WERI-Rb-1 (cell line): ENCODE results near the gene SRGAP3.

Experiments
- DNase-seq: peaks from one replicate; pipeline ENCODE4 v3.0.0-alpha.2; 2020
- H3K27ac ChIP-seq: fragments of 250-450 bp; sonication (Bioruptor Pico); 2 replicates; pipeline ENCODE4 v1.5.1; 2020; ENCODE audit warnings: mild to moderate bottlenecking, moderate library complexity
- H3K27me3 ChIP-seq: fragments of 250-450 bp; sonication (Bioruptor Pico); 2 replicates; pipeline ENCODE4 v1.5.1; 2021; ENCODE audit warnings: mild to moderate bottlenecking, low read depth, moderate library complexity; ENCODE audit not compliant: insufficient read depth, severe bottlenecking
- H3K36me3 ChIP-seq: fragments of 250-450 bp; sonication (Bioruptor Pico); 2 replicates; pipeline ENCODE4 v1.5.1; 2020; ENCODE audit warnings: mild to moderate bottlenecking, moderate library complexity
- H3K4me3 ChIP-seq: 2 replicates; pipeline ENCODE4 v1.5.1; 2011; ENCODE audit warnings: low read depth, mild to moderate bottlenecking, control low read depth, low read length
- H3K9me3 ChIP-seq: fragments of 250-450 bp; sonication (Bioruptor Pico); 2 replicates; pipeline ENCODE4 v1.5.1; 2021; ENCODE audit warnings: mild to moderate bottlenecking, moderate library complexity; ENCODE audit not compliant: severe bottlenecking
- CTCF ChIP-seq: IDR thresholded peaks from 2 replicates; pipeline ENCODE4 v1.5.1; 2011; ENCODE audit warnings: low read depth, mild to moderate bottlenecking, control low read depth, inconsistent platforms, low read length

The SRGAP3 gene

DNA sequence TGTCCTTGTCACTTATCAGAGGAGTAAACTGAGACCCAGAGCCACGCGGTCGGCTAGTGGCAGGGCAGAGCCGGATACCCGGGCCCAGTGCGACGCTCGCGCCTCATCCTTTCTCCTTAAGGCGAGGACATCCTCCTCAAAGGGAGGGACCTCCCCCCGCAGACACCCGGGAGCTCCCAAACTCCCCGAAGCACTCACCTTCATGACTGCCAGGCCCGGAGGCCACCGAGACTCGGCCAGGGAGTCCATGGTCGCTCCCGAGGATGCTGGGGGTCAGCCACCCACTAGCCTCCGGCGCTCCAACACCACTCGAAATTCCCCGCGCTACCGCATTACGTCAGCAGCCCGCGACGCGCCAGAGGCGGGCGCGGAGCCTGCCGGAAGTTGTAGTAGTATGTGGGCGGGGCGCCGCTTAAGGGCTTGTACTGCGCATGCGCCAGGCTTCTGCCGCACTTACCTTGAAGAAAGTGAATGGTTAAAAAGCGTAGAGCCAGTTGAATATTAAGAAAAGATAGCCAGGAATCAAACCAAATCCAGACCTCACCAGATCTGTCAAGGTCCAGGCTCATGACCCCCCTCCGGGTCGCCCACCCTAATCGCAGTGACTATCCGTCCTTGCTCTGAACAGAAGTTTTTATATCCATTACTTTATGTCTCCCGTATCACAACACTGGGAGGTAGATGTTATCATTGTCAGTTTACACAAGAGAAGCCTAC, 286.2 kb downstream of the SRGAP3 start, which contains the start of gene RAD18:
Gene RAD18, minus strand, starts transcription at position 336 of the 717 bp plus-strand sequence. Its CDS starts 87 bp downstream, at position 249.
- no peaks in the 10 kb centered on the region for H3K9me3 ChIP-seq
- peak within 1 kb of the TSS; percentile 54 for H3K4me3 ChIP-seq
- peaks cover 8% of the 10 kb centered on the region for H3K36me3 ChIP-seq
- no peaks in the 10 kb centered on the region for H3K27me3 ChIP-seq
- peak; percentile 94 for DNase-seq
- no peak for TF ChIP-seq CTCF
- H3K27ac ChIP-seq = peak within 1 kb of the TSS; percentile 62

DNA sequence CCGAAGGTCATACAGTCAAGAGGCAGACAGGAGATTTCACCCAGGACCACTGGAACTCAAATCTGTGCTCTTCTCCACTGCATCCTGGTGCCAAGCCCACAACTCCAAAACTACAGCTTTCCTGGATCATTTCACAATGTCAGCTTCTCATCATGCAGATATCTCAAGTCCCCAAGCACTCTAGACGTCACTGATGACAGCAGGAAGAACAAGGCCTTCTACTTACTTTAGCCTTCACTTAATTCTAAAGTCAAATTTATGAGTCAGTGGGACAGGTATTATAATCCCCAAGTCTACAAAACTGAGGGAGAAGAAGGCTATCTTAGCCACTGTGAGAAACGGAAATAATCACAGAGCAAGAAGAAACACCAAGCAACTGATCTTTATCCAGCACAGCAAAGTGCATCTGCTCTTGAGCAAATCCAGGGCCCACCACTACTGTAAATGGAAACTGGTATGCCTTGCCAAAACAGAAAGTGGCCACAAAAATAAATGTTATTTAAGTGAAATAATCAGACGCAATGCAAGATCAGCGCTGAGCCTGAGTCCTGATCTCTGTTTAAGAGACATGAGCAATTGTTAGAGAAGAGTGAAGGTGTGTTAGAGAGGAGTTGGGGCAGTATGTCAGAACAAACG, 287.1 kb downstream of the SRGAP3 start:
- peak overlapping the region; percentile 62 for H3K27ac ChIP-seq

GRCh38 chr3:8959668-8960067, 289.8 kb downstream of the SRGAP3 start:
- H3K9me3 ChIP-seq = no peaks in the 10 kb centered on the region
- no peaks in the 10 kb centered on the region for H3K27me3 ChIP-seq
- no peak overlapping the region for H3K4me3 ChIP-seq
- H3K36me3 ChIP-seq = peaks cover 20% of the 10 kb centered on the region
- DNase-seq = no peak
- no peak for TF ChIP-seq CTCF
- no peak overlapping the region for H3K27ac ChIP-seq

More for the DNA sequence above, 287.1 kb downstream of the SRGAP3 start:
- Histone ChIP-seq H3K36me3 (peaks cover 12% of the 10 kb centered on the region), H3K27me3 (no peaks in the 10 kb centered on the region), H3K9me3 (no peaks in the 10 kb centered on the region), H3K4me3 (peak overlapping the region; percentile 54)
- TF ChIP-seq CTCF = no peak
- DNase-seq = no peak

- TF ChIP-seq CTCF = no peak
- Histone ChIP-seq H3K27me3 (no peaks in the 10 kb centered on the region), H3K9me3 (no peaks in the 10 kb centered on the region), H3K4me3 (no peak overlapping the region), H3K36me3 (peaks cover 20% of the 10 kb centered on the region), H3K27ac (no peak overlapping the region)
- DNase-seq = no peak
Measured at GRCh38 chr3:8954938-8955763, 294.3 kb downstream of the SRGAP3 start.

- no peak overlapping the region for H3K4me3 ChIP-seq
- TF ChIP-seq CTCF = no peak
- no peaks in the 10 kb centered on the region for H3K27me3 ChIP-seq
- no peaks in the 10 kb centered on the region for H3K9me3 ChIP-seq
- no peak for DNase-seq
- peaks cover 12% of the 10 kb centered on the region for H3K36me3 ChIP-seq
- no peak overlapping the region for H3K27ac ChIP-seq
Measured at GRCh38 chr3:8953313-8953712, 296.1 kb downstream of the SRGAP3 start.
